K562 (cell line): Measurements from ENCODE around the gene ASB6. TPM values are rescaled to one million over a fixed set of nuclear protein-coding genes. Genes with fewer than 3 reads are reported as not detected.
A peak's percentile ranks its signal among the peaks of the same experiment; 100 is the strongest.

Experiments used
- ATAC-seq: fragments of 200-7000 bp; cut with Tn5 transposase; 3 replicates; pipeline ENCODE4 v1.9.1; 2020; ENCODE audit warnings: moderate library complexity
- BruUV-seq: library from RNA; stranded (reverse); fragments of 400-500 nt; replicated peaks from 2 replicates; lab custom pipeline; 2021; lab: Mats Ljungman, UMichigan
- CTCF ChIA-PET: fragments of 300-600 bp; formaldehyde crosslinking; extraction: SDS; loops from one replicate; lab custom pipeline; 2021; ENCODE audit warnings: low intra/inter-chr PET ratio; lab: Yijun Ruan, JAX
- POLR2A ChIA-PET: fragments of 300-600, 350-650 bp; sonication (Branson Sonifier 250); formaldehyde crosslinking; extraction: SDS; loops from one replicate; lab custom pipeline; 2021; ENCODE audit warnings: antibody characterized with exemption, inconsistent platforms; lab: Yijun Ruan, JAX
- DNase-seq, 4 experiments: peaks; one replicate each; pipeline versions ENCODE4 v3.0.0 to v3.0.0-alpha.2; 2011 to 2018; ENCODE audit warnings: low spot score in 3 of 4, mixed read lengths in 3 of 4; ENCODE audit errors: extremely low read depth in 1 of 4
- FAIRE-seq: peaks from 2 replicates; lab custom pipeline; 2011; peaks lifted over from hg19 to GRCh38; lab: Jason Lieb, UNC
- H2AFZ ChIP-seq: 2 replicates; pipeline ENCODE4 v1.6.0; 2011; ENCODE audit warnings: low read depth, low read length, control low read depth, inconsistent platforms
- H3K27ac ChIP-seq: fragments of 200-600 bp; 3 replicates; pipeline ENCODE4 v1.8.0; 2011; ENCODE audit warnings: low read depth, mild to moderate bottlenecking, control low read depth, inconsistent platforms, low read length, moderate library complexity, mixed read lengths; ENCODE audit errors: extremely low read depth
- H3K27me3 ChIP-seq, 2 experiments: fragments of 300-600 bp in 1 of 2; 2 replicates in 1 of 2; 3 replicates in 1 of 2; pipeline versions ENCODE4 v1.6.0 to v1.8.0; 2011; ENCODE audit warnings: inconsistent platforms in 2 of 2, low read length in 2 of 2, mild to moderate bottlenecking in 1 of 2, mixed read lengths in 1 of 2, moderate library complexity in 1 of 2; ENCODE audit not compliant: control insufficient read depth in 2 of 2, insufficient read depth in 2 of 2
- H3K36me3 ChIP-seq: fragments of 300-600 bp; 3 replicates; pipeline ENCODE4 v1.8.0; 2011; ENCODE audit warnings: mild to moderate bottlenecking, low read length, inconsistent platforms; ENCODE audit not compliant: control insufficient read depth, insufficient read depth
- H3K4me1 ChIP-seq, 2 experiments: fragments of 200-600 bp in 1 of 2; replicated peaks in 1 of 2; 2 replicates in 1 of 2; 3 replicates in 1 of 2; pipeline versions ENCODE4 v1.5.1 to v1.8.0; 2011; ENCODE audit warnings: inconsistent platforms in 2 of 2, low read length in 2 of 2, mild to moderate bottlenecking in 1 of 2, mixed read lengths in 1 of 2, moderate library complexity in 1 of 2; ENCODE audit not compliant: control insufficient read depth in 2 of 2, insufficient read depth in 2 of 2
- H3K4me2 ChIP-seq: 2 replicates; pipeline ENCODE4 v1.6.1; 2011; ENCODE audit warnings: low read length, control low read depth, inconsistent platforms, mixed read lengths; ENCODE audit not compliant: insufficient read depth
- H3K4me3 ChIP-seq: fragments of 200-600 bp; sonication (generic), shearing (Covaris generic); 2 replicates; pipeline ENCODE4 v1.5.1; 2016; ENCODE audit warnings: control low read depth, inconsistent platforms
- H3K79me2 ChIP-seq: fragments of 200-600 bp; 3 replicates; pipeline ENCODE4 v1.8.0; 2011; ENCODE audit warnings: low read length, inconsistent platforms; ENCODE audit not compliant: control insufficient read depth, insufficient read depth
- H3K9ac ChIP-seq, 2 experiments: 2 replicates each; pipeline versions ENCODE4 v1.6.0 to v1.6.1; 2011; ENCODE audit warnings: low read depth in 2 of 2, low read length in 2 of 2, control low read depth in 1 of 2, inconsistent platforms in 1 of 2, mild to moderate bottlenecking in 1 of 2, mixed read lengths in 1 of 2; ENCODE audit not compliant: insufficient read depth in 1 of 2
- H3K9me1 ChIP-seq: one replicate; pipeline ENCODE4 v1.6.0; 2011; ENCODE audit warnings: inconsistent platforms, mild to moderate bottlenecking, low read length, moderate library complexity; ENCODE audit not compliant: control insufficient read depth, insufficient read depth
- H3K9me3 ChIP-seq: replicated peaks from 2 replicates; pipeline ENCODE4 v1.5.1; 2011; ENCODE audit warnings: low read depth, low read length, inconsistent platforms; ENCODE audit not compliant: control insufficient read depth, insufficient read depth
- H4K20me1 ChIP-seq: replicated peaks from 2 replicates; pipeline ENCODE4 v1.6.1; 2011; ENCODE audit warnings: low read length, inconsistent platforms, mixed read lengths; ENCODE audit not compliant: control insufficient read depth, insufficient read depth
- CHAMP1 ChIP-seq: fragments of 450-650 bp; IDR thresholded peaks from 2 replicates; pipeline ENCODE4 v1.6.1; 2016; ENCODE audit warnings: mild to moderate bottlenecking
- EGR1 ChIP-seq: fragments of 450-650 bp; conservative IDR thresholded peaks from 2 replicates; pipeline ENCODE4 v1.6.1; 2017; ENCODE audit warnings: mild to moderate bottlenecking
- GABPB2 ChIP-seq: fragments of 250-450 bp; sonication (Bioruptor Pico); conservative IDR thresholded peaks from 2 replicates; pipeline ENCODE4 v1.5.1; 2021; ENCODE audit warnings: mild to moderate bottlenecking
- MLX ChIP-seq, 2 experiments: fragments of 450-650 bp in 1 of 2; sonication (generic) in 1 of 2; formaldehyde crosslinking; conservative IDR thresholded peaks; 2 replicates each; pipeline versions ENCODE4 v1.4.0 to v1.8.1; 2020 to 2022; ENCODE audit warnings: mild to moderate bottlenecking in 1 of 2, missing genetic modification reagents in 1 of 2
- NONO ChIP-seq, 2 experiments: fragments of 200-400 bp in 1 of 2; fragments of 450-650 bp in 1 of 2; formaldehyde crosslinking in 1 of 2; IDR thresholded peaks; 2 replicates each; pipeline ENCODE4 v1.6.1; 2017; ENCODE audit warnings: low read depth in 2 of 2, mild to moderate bottlenecking in 2 of 2, moderate library complexity in 2 of 2, low read length in 1 of 2
- PBX2 ChIP-seq, 2 experiments: IDR thresholded peaks in 1 of 2; conservative IDR thresholded peaks in 1 of 2; 2 replicates each; pipeline ENCODE4 v1.6.1; 2016; ENCODE audit warnings: low read depth in 2 of 2, mild to moderate bottlenecking in 1 of 2, missing compliant biosample characterization in 1 of 2, missing genetic modification characterization in 1 of 2, moderate library complexity in 1 of 2
- POLR2A ChIP-seq: fragments of 450-650 bp; conservative IDR thresholded peaks from 2 replicates; pipeline ENCODE4 v1.6.1; 2016
- SMARCA4 ChIP-seq: fragments of 450-650 bp; IDR thresholded peaks from 2 replicates; pipeline ENCODE4 v1.6.1; 2016
- ZKSCAN8 ChIP-seq: fragments of 200-800 bp; sonication (Bioruptor generic); IDR thresholded peaks from 2 replicates; pipeline ENCODE4 v1.6.1; 2016; ENCODE audit warnings: missing genetic modification characterization, missing compliant biosample characterization
- ZNF695 ChIP-seq: fragments of 450-650 bp; formaldehyde crosslinking; IDR thresholded peaks from 2 replicates; pipeline ENCODE4 v1.4.0; 2020; ENCODE audit warnings: mild to moderate bottlenecking, moderate library complexity
- WGBS: fragments of 100-300 bp; shearing (Covaris generic); methylation state at CpG from one replicate; pipeline ENCODE4 v1.1.6; 2016; ENCODE audit warnings: low coverage, mixed read lengths; ENCODE audit not compliant: insufficient coverage; ENCODE audit errors: missing lambda C conversion rate; 5-methylcytosine and 5-hydroxymethylcytosine counted together
- in situ Hi-C: fragments of 300-500 bp; cut with MboI; formaldehyde crosslinking; loops from 4 replicates; pipeline ENCODE4 v1.15.0; 2018; ENCODE audit warnings: inconsistent platforms, mixed read lengths
- intact Hi-C: fragments of 100-400 bp; cut with micrococcal nuclease; formaldehyde crosslinking; loops from 2 replicates; pipeline ENCODE4 v1.14.2; 2022
- polyA plus RNA-seq, 8 experiments: library from polyadenylated mRNA; depleted of rRNA in 4 of 8; stranded (reverse) in 5 of 8; unstranded in 3 of 8; fragments of >200 nt; fragmentation: Nextera tagmentation in 2 of 8; fragmentation: Illumina TruSeq in 1 of 8; extraction: Ambion mirVana in 2 of 8; extraction: Trizol in 1 of 8; gene quantifications; 2 replicates each; pipeline versions ENCODE4 v1.2.1 to v1.2.3, GENCODE V29; 2011 to 2014; ENCODE audit warnings: inconsistent platforms in 1 of 8, missing spikeins in 1 of 8
- total RNA-seq, 7 experiments: library from RNA; depleted of rRNA in 6 of 7; stranded (reverse); fragments of >200 nt in 6 of 7; fragmentation: Illumina TruSeq in 2 of 7; extraction: Trizol in 2 of 7; gene quantifications; 2 replicates each; pipeline versions ENCODE4 v1.2.1 to v1.2.3, GENCODE V29; 2011 to 2021; ENCODE audit warnings: low replicate concordance in 1 of 7

ASB6 gene
- total and polyA plus RNA-seq, 9 of the 15 experiments (the other 6 are each of a cell fraction or from before 2014, with no cell fraction given) = 0.92 to 17.8 (median 11.3) TPM

GRCh38 chr9:129633848-129634247 is 8.1 kb downstream of the ASB6 start:
- no peak for TF ChIP-seq SMARCA4
- TF ChIP-seq POLR2A = 0 out of 2 replicates have a peak, but pooled peaks have one; percentile 33
- no peak for TF ChIP-seq CHAMP1
- Histone ChIP-seq H3K27me3 (no peaks in the 10 kb centered on the region), H3K4me2 (no peak overlapping the region), H2AFZ (no peak overlapping the region), H3K9me1 (no peaks in the 10 kb centered on the region), H3K36me3 (peaks cover 94% of the 10 kb centered on the region; the same call in 2 of the 3 replicates), H3K9me3 (no peaks in the 10 kb centered on the region), H3K4me3 (no peak overlapping the region), H4K20me1 (peaks cover 48% of the 10 kb centered on the region), H3K27ac (no peak overlapping the region), H3K79me2 (peaks cover 45% of the 10 kb centered on the region), H3K4me1 (peaks cover 8 to 31% of the 10 kb centered on the region in 2 experiments; a peak in 4 of 5 replicates), H3K9ac (no peak overlapping the region; a peak in 1 of 4 replicates)
- in situ Hi-C loops = no loop called here
- CTCF ChIA-PET = no interaction called here
- FAIRE-seq (no peak), DNase-seq (no peak), ATAC-seq (no peak)
- POLR2A ChIA-PET = interaction anchor here (0.5 to 1.0 kb wide), 2 partner anchors 27 to 138 kb away, joined by 3 read pairs; no protein-coding TSS in a partner anchor
- no TSS peak for BruUV-seq
- intact Hi-C loops = no loop called here
- 91% methylated on average over 12 of the region's 13 CpGs for WGBS

GRCh38 chr9:129633207-129633606 is 8.7 kb downstream of the ASB6 start:
- ATAC-seq (no peak), FAIRE-seq (no peak), DNase-seq (no peak)
- Histone ChIP-seq H3K4me3 (no peak overlapping the region), H3K9me3 (no peaks in the 10 kb centered on the region), H3K4me2 (no peak overlapping the region), H3K9me1 (no peaks in the 10 kb centered on the region), H3K9ac (no peak overlapping the region), H2AFZ (no peak overlapping the region), H3K36me3 (peaks cover 94% of the 10 kb centered on the region), H3K79me2 (peaks cover 51% of the 10 kb centered on the region), H4K20me1 (peaks cover 51% of the 10 kb centered on the region), H3K27me3 (no peaks in the 10 kb centered on the region), H3K27ac (no peak overlapping the region), H3K4me1 (peaks cover 12 to 30% of the 10 kb centered on the region in 2 experiments; a peak in 4 of 5 replicates)
- 86% methylated on average over 4 of the region's 4 CpGs for WGBS
- ChIA-PET CTCF (no interaction called here), POLR2A (interaction anchor here (0.5 to 1.0 kb wide), 2 partner anchors 28 to 139 kb away, joined by 3 read pairs; no protein-coding TSS in a partner anchor)
- no TSS peak for BruUV-seq
- in situ Hi-C loops (no loop called here), intact Hi-C loops (no loop called here)
- TF ChIP-seq GABPB2 = no peak
- no peak for TF ChIP-seq NONO (IDR thresholded peaks at IDR 0.05; ENCODE audit: low read depth in 2 of 2, low read length in 1 of 2)
- no peak for TF ChIP-seq MLX (CRISPR knock-in tag; conservative IDR thresholded peaks at IDR 0.05)
- TF ChIP-seq ZNF695 (CRISPR knock-in tag) = no peak
- no peak for TF ChIP-seq ZKSCAN8 (CRISPR knock-in tag)
- TF ChIP-seq EGR1 = no peak
- no peak for TF ChIP-seq PBX2 (CRISPR knock-in tag; IDR thresholded peaks at IDR 0.05; ENCODE audit: low read depth)
- TF ChIP-seq PBX2 (tag; conservative IDR thresholded peaks at IDR 0.05; ENCODE audit: low read depth) = no peak
